Erythroblast (primary cell): ENCODE results near the gene WFIKKN2.

Source experiments
- GATA1 ChIP-seq: IDR thresholded peaks from 2 replicates; pipeline ENCODE4 v1.6.1; 2011; ENCODE audit warnings: low read depth, mild to moderate bottlenecking, control low read depth, low read length, moderate library complexity
- POLR2A ChIP-seq: IDR thresholded peaks from 2 replicates; pipeline ENCODE4 v1.6.1; 2011; ENCODE audit warnings: mild to moderate bottlenecking, low read length

DNA sequence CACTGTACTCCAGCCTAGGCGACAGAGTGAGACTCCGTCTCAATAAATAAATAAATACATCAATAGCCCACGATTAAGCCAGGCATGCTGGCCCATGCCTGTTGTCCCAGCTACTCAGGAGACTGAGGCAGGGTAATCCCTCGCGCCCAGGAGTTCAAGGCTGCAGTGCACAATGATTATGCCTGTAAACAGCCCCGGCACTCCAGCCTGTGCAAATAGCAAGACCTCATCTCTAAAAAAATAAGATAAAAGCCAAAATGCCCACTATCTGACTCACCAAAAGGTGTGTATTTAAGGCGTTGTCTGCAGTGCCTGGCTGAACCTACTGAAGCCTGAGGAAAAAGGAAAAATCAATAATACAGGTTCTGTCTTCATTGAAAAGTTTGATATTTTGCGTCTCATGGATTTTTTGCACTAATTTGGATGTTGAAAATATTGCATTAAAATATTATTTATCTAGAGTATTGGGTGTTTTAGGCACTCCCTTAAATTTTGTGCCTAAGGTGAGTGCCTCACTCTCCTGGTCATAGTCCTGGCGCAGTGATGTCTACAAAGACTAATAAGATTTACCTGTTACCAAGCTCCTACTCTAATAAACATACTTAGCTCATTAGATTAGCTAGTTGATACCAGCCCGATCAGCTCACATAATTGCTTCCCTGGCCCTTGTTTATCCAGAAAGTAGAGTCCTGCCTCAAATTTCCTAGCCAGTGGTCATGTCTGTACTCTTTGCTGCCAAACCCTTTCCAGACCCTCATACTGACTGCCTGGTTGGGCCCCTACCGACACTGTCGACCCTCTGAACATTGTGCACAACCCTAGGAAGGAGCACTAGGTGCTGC, 55.5 kb downstream of the WFIKKN2 start:
- TF ChIP-seq GATA1 (no peak), POLR2A (no peak)
